Measurements from ENCODE around the gene ZFPM1.

Gene ZFPM1

DNA sequence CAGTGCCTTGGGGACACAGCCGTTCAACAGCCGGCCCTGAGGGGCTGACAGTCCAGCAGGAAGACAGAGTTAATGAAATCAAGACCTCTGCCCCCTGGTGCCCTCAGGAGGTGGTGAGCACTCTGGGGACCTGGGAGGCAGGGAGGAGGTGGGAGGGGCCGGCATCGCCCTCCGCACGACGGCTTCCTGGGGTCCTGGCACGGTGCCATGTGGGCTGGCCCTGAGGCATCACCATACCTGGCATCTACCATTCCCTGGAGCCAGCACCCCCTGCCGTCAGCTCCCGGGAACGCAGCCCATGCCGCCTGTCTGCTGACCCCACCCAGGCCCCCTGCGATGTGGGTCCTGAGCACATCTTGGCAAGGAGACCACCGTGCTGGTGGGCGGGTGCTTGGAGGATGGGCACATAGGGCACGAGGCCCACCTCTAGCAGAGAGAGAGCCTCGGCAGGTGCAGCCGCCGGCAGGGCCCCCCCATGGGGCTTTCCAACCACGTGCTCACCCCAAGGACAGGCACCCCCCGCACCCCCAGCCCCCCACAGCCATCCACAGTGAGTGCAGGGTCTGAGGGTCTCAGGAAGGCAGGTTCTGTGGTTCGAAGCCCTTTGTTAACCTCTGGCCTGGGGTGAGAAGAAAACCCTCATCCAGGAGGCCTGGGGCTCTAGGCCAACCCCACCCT, 52.5 kb downstream of the ZFPM1 start:
- DNase-seq (ENCODE audit: low spot score) = no peak
- no peak for TF ChIP-seq CTCF (IDR thresholded peaks at IDR 0.05; ENCODE audit: extremely low read depth, missing control alignments)

DNA sequence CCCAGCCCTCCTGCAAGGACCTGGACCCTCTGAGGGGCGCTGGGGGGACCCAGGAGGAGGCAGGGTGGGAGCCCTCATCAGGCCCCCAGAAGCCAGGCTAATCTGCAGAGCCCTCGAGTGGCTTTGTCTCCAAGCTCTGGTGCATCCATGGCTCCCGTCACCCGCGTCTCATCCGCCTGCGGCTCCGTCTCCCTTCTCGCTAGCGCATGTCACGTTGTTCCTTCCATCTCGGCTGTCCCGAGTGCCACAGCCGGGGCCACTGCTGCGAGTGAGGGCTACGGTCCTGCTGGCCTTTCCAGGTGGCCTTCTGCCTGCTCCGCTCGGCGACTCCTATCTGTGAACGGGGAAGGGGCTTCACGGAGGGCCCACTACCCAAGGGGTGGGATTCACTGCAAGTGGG, 53.6 kb downstream of the ZFPM1 start:
- no peak for TF ChIP-seq CTCF (IDR thresholded peaks at IDR 0.05; ENCODE audit: extremely low read depth, missing control alignments)
- no peak for DNase-seq (ENCODE audit: low spot score)

DNA sequence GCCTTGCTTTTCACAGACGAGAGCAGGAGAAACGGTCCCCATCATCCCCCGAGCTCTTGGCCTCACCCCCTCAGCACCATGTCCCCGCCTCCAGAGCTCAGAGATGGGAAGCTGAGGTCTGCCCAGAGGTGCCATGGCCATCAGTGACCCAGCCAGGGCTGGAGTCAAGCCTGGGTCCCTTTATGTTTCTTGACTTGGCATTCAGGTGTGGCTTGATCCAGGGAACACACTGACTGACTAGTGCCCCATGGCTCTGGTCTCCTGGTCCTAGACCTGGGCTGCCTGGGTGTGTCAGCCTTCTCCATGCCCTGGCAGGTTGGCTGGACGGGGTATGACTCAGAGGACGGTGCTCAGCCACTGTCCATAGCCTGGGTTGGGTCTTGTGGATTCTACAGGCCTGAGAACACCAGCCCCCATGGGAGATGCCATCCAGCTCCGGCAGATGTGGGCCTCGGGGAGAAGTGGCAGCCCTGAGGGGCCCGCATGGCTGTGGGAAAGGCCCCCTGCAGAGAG, 54.2 kb downstream of the ZFPM1 start:
- DNase-seq (ENCODE audit: low spot score) = no peak
- no peak for TF ChIP-seq CTCF (IDR thresholded peaks at IDR 0.05; ENCODE audit: extremely low read depth, missing control alignments)

GRCh38 chr16:88508376-88508867, 55.3 kb downstream of the ZFPM1 start:
- DNase-seq (ENCODE audit: low spot score) = no peak
- no peak for TF ChIP-seq CTCF (IDR thresholded peaks at IDR 0.05; ENCODE audit: extremely low read depth, missing control alignments)

DNA sequence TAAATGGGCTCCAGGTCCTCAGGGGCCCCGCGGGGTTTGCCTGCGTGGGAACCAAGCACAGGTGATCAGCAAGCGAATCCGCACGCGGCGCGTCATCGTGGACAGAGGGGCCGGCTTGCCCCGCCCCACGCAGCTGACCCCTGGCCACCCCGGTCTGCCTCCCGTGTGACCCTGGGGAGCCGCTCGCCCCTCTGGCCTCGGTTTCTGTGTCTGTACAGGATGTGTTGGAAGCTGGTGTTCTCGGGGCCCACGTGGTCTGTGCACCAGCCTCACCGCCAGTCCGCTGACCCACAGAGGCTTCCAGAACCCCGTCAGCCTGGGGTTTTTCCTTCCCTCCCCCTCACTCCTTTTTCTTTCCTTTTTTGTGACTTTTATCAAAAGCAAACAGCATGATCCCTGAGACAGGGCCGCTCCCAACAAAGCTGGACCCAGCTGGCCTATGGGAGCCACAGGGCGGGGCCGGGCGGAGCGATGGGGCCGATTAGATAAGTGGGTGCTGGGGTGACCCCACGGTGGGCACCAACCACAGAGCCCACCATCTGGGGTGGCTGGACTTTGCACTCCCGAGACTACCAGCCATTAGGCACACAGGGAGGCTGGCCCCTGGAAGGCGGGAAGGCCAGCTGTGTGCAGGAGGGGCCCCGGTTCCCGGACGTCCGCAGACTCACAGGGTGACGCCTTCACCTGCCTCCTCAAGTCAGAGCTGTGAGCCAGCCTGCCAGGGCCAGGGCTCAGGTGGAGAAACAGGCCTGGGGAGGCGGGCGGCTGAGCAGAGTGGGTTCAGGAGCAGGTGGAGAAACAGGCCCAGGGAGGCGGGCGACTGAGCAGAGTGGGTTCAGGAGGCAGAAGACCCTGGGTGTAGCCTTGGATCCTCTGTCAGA, 56.0 kb downstream of the ZFPM1 start:
- TF ChIP-seq CTCF (IDR thresholded peaks at IDR 0.05; ENCODE audit: extremely low read depth, missing control alignments) = no peak
- no peak for DNase-seq (ENCODE audit: low spot score)

- TF ChIP-seq CTCF (IDR thresholded peaks at IDR 0.05; ENCODE audit: extremely low read depth, missing control alignments) = no peak
- no peak for DNase-seq (ENCODE audit: low spot score)
Observed at GRCh38 chr16:88509749-88510069, 56.6 kb downstream of the ZFPM1 start.
